Measurements from ENCODE around the gene MYH14.
"Not testable (repeated sequence)": the region's sequence is repeated elsewhere in the genome, so short reads cannot be mapped to it uniquely, and the experiment has no call there.

MYH14 gene

GRCh38 chr19:50349277-50350057 lies 146.0 kb downstream of the MYH14 start:
- no peaks in the 10 kb centered on the region for H3K9me2 ChIP-seq (replicated peaks; ENCODE audit: insufficient read depth, low read length)
- TF ChIP-seq EZH2phosphoT487 (conservative IDR thresholded peaks at IDR 0.05; ENCODE audit: low read length) (no peak), CTCF (IDR thresholded peaks at IDR 0.05; ENCODE audit: insufficient read depth, low read length, poor library complexity, severe bottlenecking) (peak; percentile 25)
- H2AFZ ChIP-seq (ENCODE audit: low read depth, low read length, severe bottlenecking), result peak overlapping the region; percentile 32
- H3K4me2 ChIP-seq (ENCODE audit: low read depth, low read length, poor library complexity, severe bottlenecking), result peak overlapping the region; percentile 76
- peaks cover 44% of the 10 kb centered on the region for H3F3A ChIP-seq (ENCODE audit: insufficient read depth)
- H3K79me2 ChIP-seq (ENCODE audit: insufficient read depth, low read length), result peaks cover 1% of the 10 kb centered on the region
- peak overlapping the region; percentile 38 for H3K9ac ChIP-seq (ENCODE audit: low read length)
- no peaks in the 10 kb centered on the region for H3K27me3 ChIP-seq (ENCODE audit: low read length)
- no peaks in the 10 kb centered on the region for H3K9me3 ChIP-seq (ENCODE audit: insufficient read depth, low read length)
- no peaks in the 10 kb centered on the region for H4K20me1 ChIP-seq (ENCODE audit: low read depth, low read length)
- peak overlapping the region; percentile 97 for H3K27ac ChIP-seq (ENCODE audit: low read depth, low read length)
- no peak overlapping the region for H3K4me3 ChIP-seq (ENCODE audit: insufficient read depth, low read length, poor library complexity, severe bottlenecking)
- no peaks in the 10 kb centered on the region for H3K36me3 ChIP-seq (ENCODE audit: low read length)

GRCh38 chr19:50352242-50352641 lies 148.8 kb downstream of the MYH14 start:
- Histone ChIP-seq H3K9ac (ENCODE audit: low read length) (no peak overlapping the region), H3K4me3 (ENCODE audit: insufficient read depth, low read length, poor library complexity, severe bottlenecking) (no peak overlapping the region), H4K20me1 (ENCODE audit: low read depth, low read length) (no peaks in the 10 kb centered on the region), H3K27me3 (ENCODE audit: low read length) (no peaks in the 10 kb centered on the region), H2AFZ (ENCODE audit: low read depth, low read length, severe bottlenecking) (no peak overlapping the region), H3K27ac (ENCODE audit: low read depth, low read length) (no peak overlapping the region), H3K9me2 (replicated peaks; ENCODE audit: insufficient read depth, low read length) (no peaks in the 10 kb centered on the region), H3K4me2 (ENCODE audit: low read depth, low read length, poor library complexity, severe bottlenecking) (no peak overlapping the region), H3K79me2 (ENCODE audit: insufficient read depth, low read length) (no peaks in the 10 kb centered on the region), H3F3A (ENCODE audit: insufficient read depth) (peaks cover 17% of the 10 kb centered on the region), H3K36me3 (ENCODE audit: low read length) (no peaks in the 10 kb centered on the region), H3K9me3 (ENCODE audit: insufficient read depth, low read length) (no peaks in the 10 kb centered on the region)
- no peak for TF ChIP-seq EZH2phosphoT487 (conservative IDR thresholded peaks at IDR 0.05; ENCODE audit: low read length)
- no peak for TF ChIP-seq CTCF (IDR thresholded peaks at IDR 0.05; ENCODE audit: insufficient read depth, low read length, poor library complexity, severe bottlenecking)

- H3K79me2 ChIP-seq (ENCODE audit: insufficient read depth, low read length); H3F3A ChIP-seq (ENCODE audit: insufficient read depth); H3K9me3 ChIP-seq (ENCODE audit: insufficient read depth, low read length); H3K27me3 ChIP-seq (ENCODE audit: low read length); H3K4me3 ChIP-seq (ENCODE audit: insufficient read depth, low read length, poor library complexity, severe bottlenecking); H3K27ac ChIP-seq (ENCODE audit: low read depth, low read length); H3K4me2 ChIP-seq (ENCODE audit: low read depth, low read length, poor library complexity, severe bottlenecking); H3K36me3 ChIP-seq (ENCODE audit: low read length); H3K9me2 ChIP-seq (replicated peaks; ENCODE audit: insufficient read depth, low read length); H3K9ac ChIP-seq (ENCODE audit: low read length); H4K20me1 ChIP-seq (ENCODE audit: low read depth, low read length); H2AFZ ChIP-seq (ENCODE audit: low read depth, low read length, severe bottlenecking): not testable (repeated sequence)
Measured at GRCh38 chr19:50353487-50353880, 150.1 kb downstream of the MYH14 start.

GRCh38 chr19:50356691-50357177 lies 153.3 kb downstream of the MYH14 start:
- Histone ChIP-seq H3K27me3 (ENCODE audit: low read length) (no peaks in the 10 kb centered on the region), H3K4me3 (ENCODE audit: insufficient read depth, low read length, poor library complexity, severe bottlenecking) (peak overlapping the region; percentile 54), H3K9me3 (ENCODE audit: insufficient read depth, low read length) (no peaks in the 10 kb centered on the region), H3K4me2 (ENCODE audit: low read depth, low read length, poor library complexity, severe bottlenecking) (peak overlapping the region; percentile 83), H3F3A (ENCODE audit: insufficient read depth) (peaks cover 4% of the 10 kb centered on the region; the same call in 1 of the 2 replicates), H3K79me2 (ENCODE audit: insufficient read depth, low read length) (no peaks in the 10 kb centered on the region), H3K36me3 (ENCODE audit: low read length) (no peaks in the 10 kb centered on the region), H4K20me1 (ENCODE audit: low read depth, low read length) (no peaks in the 10 kb centered on the region), H2AFZ (ENCODE audit: low read depth, low read length, severe bottlenecking) (peak overlapping the region; percentile 80), H3K9me2 (replicated peaks; ENCODE audit: insufficient read depth, low read length) (no peaks in the 10 kb centered on the region), H3K27ac (ENCODE audit: low read depth, low read length) (peak overlapping the region; percentile 85), H3K9ac (ENCODE audit: low read length) (peak overlapping the region; percentile 68)
- no peak for TF ChIP-seq EZH2phosphoT487 (conservative IDR thresholded peaks at IDR 0.05; ENCODE audit: low read length)
- TF ChIP-seq CTCF (IDR thresholded peaks at IDR 0.05; ENCODE audit: insufficient read depth, low read length, poor library complexity, severe bottlenecking), result no peak
